Cardiac fibroblast (primary cell): ENCODE measurements around the gene ELOVL5.
A peak's percentile ranks its signal among the peaks of the same experiment; 100 is the strongest.

ENCODE experiments used
- DNase-seq, 2 donors: peaks; one replicate each; pipeline versions ENCODE4 v3.0.0 to v3.0.0-alpha.2; 2010; ENCODE audit warnings: low read depth in 2 of 2
- H3K4me3 ChIP-seq, 2 donors: replicated peaks in 1 of 2; 1 replicate in 1 of 2; 2 replicates in 1 of 2; pipeline ENCODE4 v1.5.1; 2011; ENCODE audit warnings: low read depth in 2 of 2, low read length in 2 of 2, mild to moderate bottlenecking in 2 of 2, moderate library complexity in 1 of 2
- TF ChIP-seq, protein P1 (sequence below): IDR thresholded peaks from one replicate; pipeline ENCODE4 v1.5.1; 2011; ENCODE audit warnings: low read depth, mild to moderate bottlenecking, low read length, inconsistent platforms

ELOVL5 gene

DNA sequence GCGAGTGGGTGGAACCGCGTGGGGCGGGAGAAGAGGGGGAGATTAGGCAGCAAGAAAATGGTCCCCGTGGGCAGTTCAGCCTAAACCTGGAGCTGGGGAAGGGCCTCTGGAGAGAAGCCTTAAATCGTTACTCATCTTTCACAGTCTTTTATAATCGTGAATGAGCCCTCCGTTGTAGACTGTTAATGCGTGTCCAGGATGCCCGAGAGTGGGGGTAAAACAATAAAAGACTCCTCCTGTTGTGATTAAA lies 11.0 kb upstream of the ELOVL5 start:
- H3K4me3 ChIP-seq: peak overlapping the region; percentile 35 to 50
- no peak for DNase-seq
- TF ChIP-seq, protein P1, sequence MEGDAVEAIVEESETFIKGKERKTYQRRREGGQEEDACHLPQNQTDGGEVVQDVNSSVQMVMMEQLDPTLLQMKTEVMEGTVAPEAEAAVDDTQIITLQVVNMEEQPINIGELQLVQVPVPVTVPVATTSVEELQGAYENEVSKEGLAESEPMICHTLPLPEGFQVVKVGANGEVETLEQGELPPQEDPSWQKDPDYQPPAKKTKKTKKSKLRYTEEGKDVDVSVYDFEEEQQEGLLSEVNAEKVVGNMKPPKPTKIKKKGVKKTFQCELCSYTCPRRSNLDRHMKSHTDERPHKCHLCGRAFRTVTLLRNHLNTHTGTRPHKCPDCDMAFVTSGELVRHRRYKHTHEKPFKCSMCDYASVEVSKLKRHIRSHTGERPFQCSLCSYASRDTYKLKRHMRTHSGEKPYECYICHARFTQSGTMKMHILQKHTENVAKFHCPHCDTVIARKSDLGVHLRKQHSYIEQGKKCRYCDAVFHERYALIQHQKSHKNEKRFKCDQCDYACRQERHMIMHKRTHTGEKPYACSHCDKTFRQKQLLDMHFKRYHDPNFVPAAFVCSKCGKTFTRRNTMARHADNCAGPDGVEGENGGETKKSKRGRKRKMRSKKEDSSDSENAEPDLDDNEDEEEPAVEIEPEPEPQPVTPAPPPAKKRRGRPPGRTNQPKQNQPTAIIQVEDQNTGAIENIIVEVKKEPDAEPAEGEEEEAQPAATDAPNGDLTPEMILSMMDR: no peak

DNA sequence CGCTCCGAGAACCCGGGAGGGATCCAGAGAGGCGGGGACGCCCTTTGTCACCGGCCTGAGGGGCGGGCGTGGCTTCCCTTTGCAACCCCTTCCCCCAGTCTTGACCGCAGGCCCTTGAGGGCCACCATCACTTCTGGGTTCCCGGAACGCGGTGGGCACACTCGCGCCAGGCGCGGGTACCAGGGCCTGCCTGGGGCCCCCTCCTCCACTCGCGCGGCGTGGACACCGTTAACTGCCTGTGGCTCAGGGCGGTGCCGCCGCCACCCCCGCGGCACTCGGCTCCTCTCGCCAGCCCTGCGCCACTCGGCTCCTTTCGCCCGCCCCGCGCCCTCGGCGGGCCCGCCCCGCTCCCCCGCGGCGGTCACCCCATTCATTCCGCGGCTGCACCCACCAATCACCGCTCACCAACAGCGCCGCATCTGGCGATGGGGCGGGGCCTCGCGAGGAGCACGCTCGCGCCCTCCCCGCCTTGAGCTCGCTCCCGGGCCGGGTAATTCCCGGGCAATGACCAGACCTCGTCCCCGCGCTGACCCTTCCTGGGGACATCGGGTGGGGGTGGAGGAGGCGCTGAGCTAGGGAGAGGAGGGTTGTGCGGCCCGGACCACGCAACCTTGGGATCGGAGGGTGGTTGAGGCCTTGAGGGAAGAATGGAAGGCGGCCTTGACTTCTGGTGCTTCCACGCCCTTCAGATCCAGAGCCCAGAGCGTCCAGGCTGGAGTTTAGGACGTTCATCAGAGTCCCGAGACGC lies 10.5 kb upstream of the ELOVL5 start:
- DNase-seq: peak; percentile 97 to 99
- peak overlapping the region; percentile 47 to 54 for H3K4me3 ChIP-seq
- TF ChIP-seq, protein P1: no peak

DNA sequence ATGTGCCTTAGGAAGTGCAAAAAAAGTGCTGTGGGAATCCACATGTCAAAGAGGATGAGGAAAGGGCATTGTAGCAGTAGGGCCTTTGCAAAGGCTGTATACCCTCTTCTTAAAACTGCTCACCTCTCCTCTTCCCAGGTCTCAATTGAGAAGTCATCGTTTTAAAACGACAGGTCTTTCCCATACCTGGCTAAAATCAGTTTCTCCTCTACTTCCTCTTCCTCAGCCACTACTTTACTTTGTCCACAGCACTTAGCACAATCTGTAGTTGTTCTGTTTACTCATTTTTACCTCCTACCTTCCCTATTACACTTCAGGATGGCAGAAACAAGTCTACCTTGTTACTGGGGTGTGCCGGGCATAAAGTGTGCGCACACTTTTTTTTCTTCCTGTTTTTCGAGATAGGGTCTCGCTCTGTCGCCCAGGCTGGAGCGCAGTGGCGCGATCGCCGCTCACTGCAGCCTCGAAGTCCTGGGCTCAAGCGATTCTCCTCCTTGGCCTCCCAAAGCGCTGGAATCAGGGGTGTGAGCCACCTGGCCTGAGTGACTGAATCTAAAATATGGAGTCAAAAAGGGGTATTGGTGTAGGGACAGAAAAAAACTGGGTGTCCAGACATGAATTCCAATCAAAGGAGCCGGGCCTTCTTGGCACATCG lies 9.8 kb upstream of the ELOVL5 start:
- peak overlapping the region; percentile 47 to 54 for H3K4me3 ChIP-seq
- no peak for DNase-seq

DNA sequence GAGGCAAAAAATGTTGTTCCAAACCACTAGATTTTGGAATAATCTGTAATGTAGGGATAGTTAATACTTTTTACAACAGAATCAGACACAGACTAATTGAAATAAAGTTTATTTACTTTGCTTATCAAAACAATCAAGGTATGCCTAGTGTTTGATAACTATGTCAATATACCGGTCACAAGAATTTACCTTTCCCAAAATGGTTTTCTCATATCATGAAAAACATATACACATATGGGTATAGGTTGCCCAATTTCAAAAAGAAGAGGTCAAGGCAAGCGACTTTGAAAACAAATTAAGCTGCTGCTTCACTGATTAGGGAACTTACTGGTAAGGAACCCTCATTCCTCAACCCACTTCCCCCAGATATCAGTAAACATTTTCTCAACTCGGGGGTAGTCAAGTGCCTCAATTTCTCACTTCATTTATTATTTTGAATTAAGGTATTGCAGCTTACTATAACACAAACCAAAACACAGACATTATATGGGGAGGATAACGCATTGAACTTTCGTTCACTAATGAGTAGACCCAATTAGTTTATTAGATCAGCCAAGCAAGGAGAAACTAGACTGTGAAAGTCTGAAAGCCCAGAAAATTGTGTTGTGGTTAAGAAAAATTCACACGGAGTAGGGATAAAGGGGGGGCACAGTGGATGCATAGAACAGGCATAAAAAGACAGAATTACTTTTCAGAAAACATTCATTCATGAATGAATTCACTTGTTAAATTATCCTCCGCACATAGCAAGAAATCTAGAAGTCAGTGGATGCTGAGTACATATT lies 9.0 kb upstream of the ELOVL5 start:
- DNase-seq: no peak
- no peak overlapping the region for H3K4me3 ChIP-seq
- TF ChIP-seq, protein P1: no peak

More for the DNA sequence above, 9.8 kb upstream of the ELOVL5 start:
- TF ChIP-seq, protein P1: no peak

DNA sequence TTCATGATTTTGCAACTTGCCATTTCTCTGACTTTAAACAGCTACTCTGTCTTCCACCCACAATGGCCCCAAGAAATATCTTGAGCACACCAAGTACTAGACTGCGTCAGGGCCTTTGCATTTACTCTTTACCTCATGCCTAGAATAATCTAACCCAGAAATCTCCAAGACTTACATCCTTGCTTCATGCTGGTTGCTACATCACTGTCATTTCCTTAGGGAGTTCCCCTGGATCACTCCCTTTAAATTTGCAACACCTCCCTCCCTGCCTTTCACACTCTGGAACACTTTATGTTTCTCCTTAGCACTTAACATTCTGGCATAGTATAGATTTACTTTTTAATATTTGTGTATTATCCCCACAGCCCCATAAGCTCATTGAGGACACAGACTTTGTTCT lies 4.9 kb upstream of the ELOVL5 start:
- peak in 1 of 2 donors; percentile 34 for DNase-seq
- TF ChIP-seq, protein P1: no peak
- H3K4me3 ChIP-seq: no peak overlapping the region

DNA sequence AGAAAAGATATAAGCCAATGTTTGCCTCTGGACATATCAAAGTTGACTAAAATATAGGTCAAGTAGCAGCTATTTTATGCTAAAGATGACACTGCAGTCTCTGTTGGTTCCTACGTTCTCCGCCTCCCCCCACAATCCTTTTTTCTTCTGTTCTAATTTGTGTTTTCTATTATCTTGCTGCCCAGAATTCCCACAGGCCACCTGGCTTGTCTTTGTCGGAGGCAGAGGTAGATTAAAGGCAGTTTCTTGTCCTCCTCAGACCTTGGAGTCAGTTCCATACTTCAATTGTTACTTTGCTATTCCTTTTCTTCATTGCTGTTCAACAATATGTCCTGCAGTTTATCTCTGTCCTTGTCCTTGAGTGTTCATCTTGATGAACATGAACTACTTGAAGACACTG lies 3.6 kb upstream of the ELOVL5 start:
- no peak for DNase-seq
- H3K4me3 ChIP-seq: no peak overlapping the region
- TF ChIP-seq, protein P1: no peak
